IMR-90 (cell line): ENCODE data around the gene NBPF1.
"Not testable (repeated sequence)": the region's sequence is repeated elsewhere in the genome, so short reads cannot be mapped to it uniquely, and the experiment has no call there.

Experiments used
- NFE2L2 ChIP-seq: fragments of 150-350 bp; IDR thresholded peaks from 2 replicates; pipeline ENCODE4 v1.6.1; 2016; ENCODE audit warnings: low read depth, mild to moderate bottlenecking, low read length
- TF ChIP-seq, protein P1 (sequence below): conservative IDR thresholded peaks from 2 replicates; pipeline ENCODE4 v1.5.1; 2012; ENCODE audit warnings: mild to moderate bottlenecking, low read depth, low read length, improper control_type of control experiment

GRCh38 chr1:16645271-16646060, 32.1 kb upstream of the NBPF1 start:
- not testable (repeated sequence) for TF ChIP-seq NFE2L2
- TF ChIP-seq, protein P1, sequence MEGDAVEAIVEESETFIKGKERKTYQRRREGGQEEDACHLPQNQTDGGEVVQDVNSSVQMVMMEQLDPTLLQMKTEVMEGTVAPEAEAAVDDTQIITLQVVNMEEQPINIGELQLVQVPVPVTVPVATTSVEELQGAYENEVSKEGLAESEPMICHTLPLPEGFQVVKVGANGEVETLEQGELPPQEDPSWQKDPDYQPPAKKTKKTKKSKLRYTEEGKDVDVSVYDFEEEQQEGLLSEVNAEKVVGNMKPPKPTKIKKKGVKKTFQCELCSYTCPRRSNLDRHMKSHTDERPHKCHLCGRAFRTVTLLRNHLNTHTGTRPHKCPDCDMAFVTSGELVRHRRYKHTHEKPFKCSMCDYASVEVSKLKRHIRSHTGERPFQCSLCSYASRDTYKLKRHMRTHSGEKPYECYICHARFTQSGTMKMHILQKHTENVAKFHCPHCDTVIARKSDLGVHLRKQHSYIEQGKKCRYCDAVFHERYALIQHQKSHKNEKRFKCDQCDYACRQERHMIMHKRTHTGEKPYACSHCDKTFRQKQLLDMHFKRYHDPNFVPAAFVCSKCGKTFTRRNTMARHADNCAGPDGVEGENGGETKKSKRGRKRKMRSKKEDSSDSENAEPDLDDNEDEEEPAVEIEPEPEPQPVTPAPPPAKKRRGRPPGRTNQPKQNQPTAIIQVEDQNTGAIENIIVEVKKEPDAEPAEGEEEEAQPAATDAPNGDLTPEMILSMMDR: not testable (repeated sequence)
